Measurements from ENCODE around the gene RAB7A. TPM values are rescaled to one million over a fixed set of nuclear protein-coding genes. Genes with fewer than 3 reads are reported as not detected.
A peak's percentile ranks its signal among the peaks of the same experiment; 100 is the strongest.

The RAB7A gene
- total RNA-seq, 2 experiments from 2014 or later = 222 to 228 TPM

DNA sequence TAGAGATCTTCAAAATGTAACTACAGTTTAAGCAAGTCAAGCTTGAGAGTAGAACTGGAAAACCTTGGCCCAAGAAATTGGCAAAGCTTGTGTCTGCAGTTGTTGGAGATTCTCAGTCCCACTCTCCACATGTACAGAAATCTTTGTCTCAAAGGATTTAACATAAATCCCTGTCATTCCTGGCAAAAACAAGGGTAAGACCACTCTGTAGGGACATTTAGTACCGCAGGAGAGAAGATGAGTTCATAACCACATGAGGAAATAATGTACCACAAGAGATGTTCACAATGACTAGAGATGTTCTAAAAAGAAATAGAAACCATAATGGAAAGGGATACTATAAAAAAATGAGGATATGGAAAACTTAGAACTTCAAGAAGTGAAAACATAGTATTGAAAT lies 73.7 kb downstream of the RAB7A start:
- Mint-ChIP-seq H3K4me1 (ENCODE audit: low read depth) (peaks cover 91% of the 10 kb centered on the region), H3K27me3 (ENCODE audit: low read depth) (no peaks in the 10 kb centered on the region)
- intact Hi-C loops (cut with micrococcal nuclease) = loop anchor here (5.0 to 10.0 kb wide), 4 partner anchors 383 to 745 kb away; partner anchors contain the start of genes CNBP, HMCES, IFT122 and SEC61A1

DNA sequence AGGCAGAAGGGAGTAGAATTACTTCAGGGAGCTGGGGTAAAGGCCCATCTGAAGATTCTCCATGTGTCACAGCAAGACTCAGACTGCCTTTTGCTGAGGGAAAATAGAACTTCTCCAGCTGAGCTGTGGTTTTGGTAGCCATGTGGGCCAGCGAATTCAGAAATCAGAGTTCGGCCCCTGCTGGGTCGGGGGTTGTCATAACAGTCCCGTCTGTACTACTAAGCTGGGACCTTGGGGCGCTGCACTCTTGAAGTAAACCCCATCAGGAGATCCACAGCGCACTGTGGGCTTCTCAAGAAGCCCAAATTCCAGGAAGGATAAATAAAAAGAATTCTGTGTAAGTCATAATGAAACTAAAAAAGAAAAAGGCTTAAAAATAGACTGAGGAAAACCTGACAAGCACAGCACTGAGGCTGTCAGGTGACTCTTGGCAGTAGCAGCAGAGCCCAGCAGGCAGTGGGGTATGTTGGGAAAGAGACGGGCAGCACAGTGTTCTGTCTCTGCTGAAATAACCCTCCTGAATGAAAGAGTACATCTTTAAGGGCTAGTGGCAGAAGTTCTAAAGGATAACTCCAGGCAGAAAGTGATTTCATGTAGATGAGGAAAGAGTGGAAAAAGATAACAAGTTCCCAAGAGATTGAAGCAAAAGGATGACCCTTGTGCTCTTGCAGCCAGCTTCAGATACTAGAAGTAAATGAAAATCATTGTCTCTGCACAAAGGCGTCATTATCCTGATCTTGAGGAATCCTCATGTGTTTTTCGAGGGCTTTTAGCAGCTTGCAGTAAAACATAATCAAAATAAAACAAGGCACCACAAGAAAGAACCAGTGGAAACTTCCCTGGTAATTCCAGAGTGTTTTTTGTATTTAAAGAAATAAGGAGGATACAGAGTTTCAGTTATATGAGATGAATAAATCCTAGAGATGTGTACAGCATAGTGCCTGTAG lies 74.5 kb downstream of the RAB7A start:
- peak; percentile 72 for DNase-seq
- H3K36me3 Mint-ChIP-seq (ENCODE audit: low read depth) = peaks cover 43% of the 10 kb centered on the region
- peaks cover 91% of the 10 kb centered on the region for H3K4me1 Mint-ChIP-seq (ENCODE audit: low read depth)
- CTCF ChIA-PET = interaction anchor here (1.1 to 8.0 kb wide), 8 partner anchors 9 to 183 kb away, joined by 3 to 101 read pairs (median 4); no protein-coding TSS in a partner anchor
- no peaks in the 10 kb centered on the region for H3K27me3 Mint-ChIP-seq (ENCODE audit: low read depth)
- intact Hi-C loops (cut with micrococcal nuclease) = loop anchor here (5.0 to 10.0 kb wide), 4 partner anchors 382 to 746 kb away; partner anchors contain the start of genes CNBP, HMCES, IFT122 and SEC61A1
- peak overlapping the region; percentile 37 for H3K4me3 Mint-ChIP-seq
- H3K27ac Mint-ChIP-seq = peak overlapping the region; percentile 98
- H3K9me3 Mint-ChIP-seq = no peaks in the 10 kb centered on the region

More for the DNA sequence above, 73.7 kb downstream of the RAB7A start:
- no peak for DNase-seq
- Mint-ChIP-seq H3K36me3 (ENCODE audit: low read depth) (peaks cover 40% of the 10 kb centered on the region), H3K9me3 (no peaks in the 10 kb centered on the region), H3K4me3 (peak overlapping the region; percentile 37), H3K27ac (peak overlapping the region; percentile 98)
- CTCF ChIA-PET = interaction anchor here (1.0 to 8.0 kb wide), 11 partner anchors 8 to 211 kb away, joined by 3 to 101 read pairs (median 4); no protein-coding TSS in a partner anchor

- peak; percentile 49 for DNase-seq
- H3K36me3 Mint-ChIP-seq (ENCODE audit: low read depth) = peaks cover 51% of the 10 kb centered on the region
Measured at GRCh38 chr3:128801779-128802380, 75.9 kb downstream of the RAB7A start.

DNA sequence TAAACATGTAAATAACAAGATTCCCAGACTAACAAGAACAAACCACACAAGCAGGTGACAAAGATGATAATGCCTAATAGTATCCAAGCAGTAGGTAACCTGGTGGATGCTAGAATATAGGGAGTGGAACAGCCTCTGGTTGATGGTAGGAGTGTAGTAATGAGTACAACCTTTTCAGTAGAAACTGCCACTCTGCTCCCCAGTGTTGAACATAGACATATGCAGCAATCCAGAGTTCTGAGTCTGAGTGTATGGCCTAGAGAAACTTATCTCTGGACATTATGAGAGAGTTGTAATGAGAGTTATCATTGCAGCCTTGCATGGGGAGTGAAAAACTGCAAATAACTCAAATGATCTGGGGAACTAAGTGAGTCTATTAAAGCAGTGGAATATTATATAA lies 77.3 kb downstream of the RAB7A start:
- CTCF ChIA-PET = interaction anchor here (1.2 to 3.1 kb wide), 5 partner anchors 9 to 123 kb away, joined by 5 to 21 read pairs (median 9); no protein-coding TSS in a partner anchor

More at GRCh38 chr3:128801779-128802380, 75.9 kb downstream of the RAB7A start:
- CTCF ChIA-PET = interaction anchor here (1.5 kb wide), 1 partner anchor 121 kb away, joined by 9 read pairs; no protein-coding TSS in a partner anchor
- intact Hi-C loops (cut with micrococcal nuclease) = loop anchor here (5.0 to 10.0 kb wide), 4 partner anchors 380 to 747 kb away; partner anchors contain the start of genes CNBP, HMCES, IFT122 and SEC61A1
- H3K27me3 Mint-ChIP-seq (ENCODE audit: low read depth) = no peaks in the 10 kb centered on the region
- H3K4me1 Mint-ChIP-seq (ENCODE audit: low read depth) = peaks cover 95% of the 10 kb centered on the region
- H3K4me3 Mint-ChIP-seq = peak overlapping the region; percentile 60
- peak overlapping the region; percentile 98 for H3K27ac Mint-ChIP-seq
- H3K9me3 Mint-ChIP-seq = no peaks in the 10 kb centered on the region

DNA sequence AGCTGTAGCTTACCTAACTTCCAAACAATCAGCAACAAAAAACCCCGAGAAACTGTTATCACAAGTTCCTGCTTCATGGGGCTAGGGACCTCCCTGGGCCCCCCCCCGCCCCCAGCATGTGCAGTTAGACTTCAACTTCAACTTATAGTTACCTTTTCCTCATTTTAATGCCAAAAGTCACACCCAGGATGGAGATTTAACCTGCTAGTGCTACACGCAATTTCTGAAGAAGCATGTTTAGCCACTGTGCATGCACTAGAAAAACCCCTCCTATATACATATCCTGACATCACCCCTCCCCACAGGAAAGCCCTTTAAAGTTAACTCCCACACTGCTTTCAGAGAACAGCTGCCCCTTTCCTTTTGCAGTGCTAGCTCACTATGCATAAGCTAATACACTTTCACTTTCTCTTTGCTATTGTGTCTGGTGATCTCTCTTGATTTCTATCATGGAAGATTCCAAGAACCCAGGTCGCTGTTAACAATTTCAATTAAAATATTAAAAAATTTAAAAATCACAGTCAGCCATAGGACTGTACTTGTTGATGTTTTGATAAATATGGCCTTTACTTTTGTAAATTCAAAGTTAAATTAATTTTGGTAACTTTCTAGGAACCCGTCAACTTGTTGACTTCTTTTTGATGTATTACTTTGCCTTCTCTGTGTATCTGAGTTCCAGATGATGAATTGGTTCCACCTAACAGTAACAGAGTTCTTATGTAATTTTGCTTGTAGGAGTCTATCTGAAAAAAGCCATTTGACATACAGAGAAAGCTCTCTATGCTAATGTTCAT lies 78.2 kb downstream of the RAB7A start:
- DNase-seq = peak; percentile 86
- Mint-ChIP-seq H3K36me3 (ENCODE audit: low read depth) (peaks cover 49% of the 10 kb centered on the region), H3K27me3 (ENCODE audit: low read depth) (no peaks in the 10 kb centered on the region), H3K4me1 (ENCODE audit: low read depth) (peaks cover 87% of the 10 kb centered on the region), H3K4me3 (peak overlapping the region; percentile 45), H3K27ac (peak overlapping the region; percentile 96), H3K9me3 (no peaks in the 10 kb centered on the region)
- intact Hi-C loops (cut with micrococcal nuclease) = loop anchor here (1.0 to 10.0 kb wide), 15 partner anchors 10 to 749 kb away; partner anchors contain the start of genes ACAD9, CNBP, HMCES and IFT122
- CTCF ChIA-PET = interaction anchor here (0.5 to 3.1 kb wide), 11 partner anchors 10 to 187 kb away, joined by 3 to 21 read pairs (median 5); no protein-coding TSS in a partner anchor

More for the DNA sequence above, 77.3 kb downstream of the RAB7A start:
- Mint-ChIP-seq H3K9me3 (no peaks in the 10 kb centered on the region), H3K4me1 (ENCODE audit: low read depth) (peaks cover 87% of the 10 kb centered on the region), H3K27ac (peak overlapping the region; percentile 96), H3K36me3 (ENCODE audit: low read depth) (peaks cover 49% of the 10 kb centered on the region), H3K4me3 (peak overlapping the region; percentile 45), H3K27me3 (ENCODE audit: low read depth) (no peaks in the 10 kb centered on the region)
- intact Hi-C loops (cut with micrococcal nuclease) = loop anchor here (5.0 to 10.0 kb wide), 4 partner anchors 379 to 749 kb away; partner anchors contain the start of genes CNBP, HMCES, IFT122 and SEC61A1
- no peak for DNase-seq

GRCh38 chr3:128804811-128805155 lies 78.8 kb downstream of the RAB7A start:
- intact Hi-C loops (cut with micrococcal nuclease) = loop anchor here (1.0 to 10.0 kb wide), 15 partner anchors 10 to 750 kb away; partner anchors contain the start of genes ACAD9, CNBP, HMCES and IFT122
- H3K36me3 Mint-ChIP-seq (ENCODE audit: low read depth) = peaks cover 45% of the 10 kb centered on the region
- CTCF ChIA-PET = interaction anchor here (0.6 to 3.1 kb wide), 10 partner anchors 10 to 188 kb away, joined by 3 to 21 read pairs (median 5); no protein-coding TSS in a partner anchor

DNA sequence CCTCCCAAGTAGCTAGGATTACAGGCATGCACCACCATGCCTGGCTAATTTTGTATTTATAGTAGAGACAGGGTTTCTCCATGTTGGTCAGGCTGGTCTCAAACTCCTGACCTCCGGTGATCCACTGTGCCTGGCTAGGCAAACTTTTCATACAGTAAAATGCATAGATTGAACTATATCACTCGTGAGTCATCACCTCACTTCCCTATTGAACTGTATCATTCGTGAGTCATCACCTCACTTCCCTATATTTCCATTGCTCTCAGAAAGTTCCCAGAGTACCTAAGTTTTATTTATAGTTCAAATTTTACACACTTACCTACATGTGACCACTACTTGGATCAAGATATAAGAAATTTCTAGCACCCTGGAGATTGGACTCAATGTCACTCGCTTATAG lies 79.8 kb downstream of the RAB7A start:
- no peak for DNase-seq
- peaks cover 71% of the 10 kb centered on the region for H3K4me1 Mint-ChIP-seq (ENCODE audit: low read depth)
- intact Hi-C loops (cut with micrococcal nuclease) = loop anchor here (2.0 to 10.0 kb wide), 2 partner anchors 359 to 751 kb away; partner anchors contain the start of gene SEC61A1
- peak overlapping the region; percentile 15 for H3K4me3 Mint-ChIP-seq
- H3K27ac Mint-ChIP-seq = peak overlapping the region; percentile 96
- no peaks in the 10 kb centered on the region for H3K27me3 Mint-ChIP-seq (ENCODE audit: low read depth)
- no peaks in the 10 kb centered on the region for H3K9me3 Mint-ChIP-seq
- CTCF ChIA-PET = interaction anchor here (3.1 kb wide), 1 partner anchor 11 kb away, joined by 21 read pairs; no protein-coding TSS in a partner anchor
- H3K36me3 Mint-ChIP-seq (ENCODE audit: low read depth) = peaks cover 45% of the 10 kb centered on the region

More at GRCh38 chr3:128804811-128805155, 78.8 kb downstream of the RAB7A start:
- peak overlapping the region; percentile 45 for H3K4me3 Mint-ChIP-seq
- H3K27me3 Mint-ChIP-seq (ENCODE audit: low read depth) = no peaks in the 10 kb centered on the region
- peak overlapping the region; percentile 96 for H3K27ac Mint-ChIP-seq
- H3K4me1 Mint-ChIP-seq (ENCODE audit: low read depth) = peaks cover 81% of the 10 kb centered on the region
- no peak for DNase-seq
- H3K9me3 Mint-ChIP-seq = no peaks in the 10 kb centered on the region

DNA sequence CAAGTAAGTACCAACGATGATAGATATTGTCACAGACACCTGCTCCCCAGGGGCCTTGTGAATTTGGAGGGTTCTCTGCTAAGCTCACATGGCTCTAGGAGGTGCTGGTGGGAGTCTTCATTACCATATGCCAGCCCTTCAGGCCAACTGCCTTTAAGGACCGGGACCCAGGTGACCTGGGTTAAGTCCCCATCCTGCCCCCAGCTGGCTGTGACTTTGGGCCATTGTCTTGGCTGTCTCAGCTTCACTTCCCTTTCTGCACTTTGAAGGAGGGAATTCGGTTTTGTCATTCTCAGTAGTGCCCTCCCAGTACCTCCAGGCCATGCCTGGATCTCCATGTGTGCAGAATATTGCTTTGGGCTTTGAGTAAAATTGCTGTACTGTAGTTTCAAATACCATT lies 80.6 kb downstream of the RAB7A start:
- Mint-ChIP-seq H3K4me3 (no peak overlapping the region), H3K27me3 (ENCODE audit: low read depth) (no peaks in the 10 kb centered on the region), H3K27ac (peak overlapping the region; percentile 96), H3K36me3 (ENCODE audit: low read depth) (peaks cover 46% of the 10 kb centered on the region), H3K4me1 (ENCODE audit: low read depth) (peaks cover 63% of the 10 kb centered on the region), H3K9me3 (no peaks in the 10 kb centered on the region)
- CTCF ChIA-PET = interaction anchor here (0.7 to 1.6 kb wide), 2 partner anchors 39 to 126 kb away, joined by 3 to 7 read pairs; no protein-coding TSS in a partner anchor
- intact Hi-C loops (cut with micrococcal nuclease) = loop anchor here (10.0 kb wide), 1 partner anchor 752 kb away; the partner anchor contains the start of gene SEC61A1
- DNase-seq = no peak

GRCh38 chr3:128807186-128807830 lies 81.3 kb downstream of the RAB7A start:
- CTCF ChIA-PET = interaction anchor here (1.6 to 2.6 kb wide), 2 partner anchors 13 to 127 kb away, joined by 7 to 11 read pairs; no protein-coding TSS in a partner anchor
- Mint-ChIP-seq H3K27me3 (ENCODE audit: low read depth) (no peaks in the 10 kb centered on the region), H3K27ac (peak overlapping the region; percentile 96), H3K4me3 (no peak overlapping the region), H3K36me3 (ENCODE audit: low read depth) (peaks cover 43% of the 10 kb centered on the region), H3K4me1 (ENCODE audit: low read depth) (peaks cover 56% of the 10 kb centered on the region), H3K9me3 (no peaks in the 10 kb centered on the region)
- intact Hi-C loops (cut with micrococcal nuclease) = loop anchor here (10.0 kb wide), 1 partner anchor 753 kb away; the partner anchor contains the start of gene SEC61A1
- DNase-seq = no peak

- Mint-ChIP-seq H3K27me3 (ENCODE audit: low read depth) (no peaks in the 10 kb centered on the region), H3K4me1 (ENCODE audit: low read depth) (peaks cover 45% of the 10 kb centered on the region), H3K4me3 (no peak overlapping the region), H3K36me3 (ENCODE audit: low read depth) (peaks cover 50% of the 10 kb centered on the region), H3K9me3 (no peaks in the 10 kb centered on the region), H3K27ac (peak overlapping the region; percentile 74)
- no peak for DNase-seq
- intact Hi-C loops (cut with micrococcal nuclease) = loop anchor here (10.0 kb wide), 1 partner anchor 754 kb away; the partner anchor contains the start of gene SEC61A1
- CTCF ChIA-PET = interaction anchor here (0.7 to 2.6 kb wide), 3 partner anchors 14 to 133 kb away, joined by 3 to 11 read pairs (median 4); no protein-coding TSS in a partner anchor
Measured at GRCh38 chr3:128808672-128809071, 82.7 kb downstream of the RAB7A start.

Data from activated naive CD4-positive, alpha-beta T cell treated with anti-CD3 and anti-CD28 coated beads for 36 hours (primary cell).